Mononuclear cell (primary cell): ENCODE data around the gene ZNF407. TPM values are rescaled to one million over a fixed set of nuclear protein-coding genes. Genes with fewer than 3 reads are reported as not detected.

ENCODE experiments used
- H3K27me3 ChIP-seq: 2 replicates; pipeline ENCODE4 v1.6.0; 2011; ENCODE audit warnings: low read length, control low read depth; ENCODE audit not compliant: insufficient read depth
- H3K4me1 ChIP-seq: 2 replicates; pipeline ENCODE4 v1.5.1; 2011; ENCODE audit warnings: mild to moderate bottlenecking, low read length, control low read depth; ENCODE audit not compliant: insufficient read depth
- H3K4me3 ChIP-seq: 2 replicates; pipeline ENCODE4 v1.5.1; 2011; ENCODE audit warnings: mild to moderate bottlenecking, low read length, moderate library complexity
- H3K9me3 ChIP-seq: 2 replicates; pipeline ENCODE4 v1.5.1; 2011; ENCODE audit warnings: low read depth, mild to moderate bottlenecking, control low read depth, low read length
- total RNA-seq: library from RNA; depleted of rRNA; stranded (reverse); fragments of >200 nt; gene quantifications from one replicate; pipeline ENCODE4 v1.2.3, GENCODE V29; 2012

The ZNF407 gene
- total RNA-seq, 1 donor, result 32.0 TPM

DNA sequence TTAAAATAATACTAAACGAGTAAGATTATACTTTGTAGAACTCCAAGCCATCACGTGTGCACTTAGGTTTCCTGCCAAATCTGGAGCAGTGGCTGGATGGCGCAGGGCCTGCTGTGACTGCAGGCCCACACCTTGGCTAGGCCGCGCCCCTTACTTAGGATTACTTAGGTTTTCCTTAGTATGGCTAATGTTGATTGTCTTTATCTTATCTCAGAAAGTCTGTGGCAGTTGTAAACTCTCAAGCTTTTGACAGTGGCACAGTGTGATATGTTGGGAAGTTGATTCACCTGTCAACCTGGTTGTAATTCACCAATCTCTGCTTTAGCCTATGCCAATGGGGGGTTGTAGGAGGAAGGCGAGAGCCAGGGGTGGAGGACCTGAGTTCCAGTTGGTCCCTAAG is 208.4 kb downstream of the ZNF407 start:
- Histone ChIP-seq H3K27me3 (no peaks in the 10 kb centered on the region), H3K4me3 (no peak overlapping the region), H3K4me1 (no peaks in the 10 kb centered on the region)

DNA sequence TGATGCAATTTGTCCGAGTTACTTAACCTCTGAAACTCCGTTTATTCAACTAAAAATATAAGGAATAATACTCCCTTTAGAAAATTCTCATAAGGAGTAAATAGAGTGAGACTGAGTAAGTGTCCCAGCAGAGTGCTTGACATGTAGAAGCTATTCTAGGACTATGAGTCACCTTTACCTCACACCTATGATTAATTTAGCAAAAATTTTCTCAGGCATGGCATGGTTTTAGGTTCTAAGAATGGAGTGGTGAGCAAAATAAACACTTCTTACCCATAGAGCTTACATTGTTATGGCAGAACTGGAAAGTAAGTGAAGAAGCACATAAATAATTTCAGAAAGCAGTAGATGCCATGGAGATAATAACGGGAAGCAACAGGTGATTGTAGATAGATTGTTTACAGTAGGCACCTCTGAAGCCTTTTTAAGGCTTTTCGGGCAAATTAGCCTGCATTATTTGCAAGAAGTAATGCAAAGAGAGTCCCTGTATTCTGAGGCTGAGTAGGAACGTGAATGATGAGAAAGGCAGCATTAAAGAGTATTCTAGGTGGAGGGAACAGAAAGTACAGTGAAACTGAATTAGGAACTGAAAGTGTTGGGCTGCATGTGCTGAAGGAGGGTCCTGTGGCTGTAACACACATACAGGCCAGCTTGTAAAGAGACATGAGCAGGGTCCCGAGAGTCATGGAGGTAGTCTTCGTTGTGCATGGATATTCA is 209.2 kb downstream of the ZNF407 start:
- Histone ChIP-seq H3K9me3 (no peaks in the 10 kb centered on the region), H3K27me3 (no peaks in the 10 kb centered on the region), H3K4me3 (no peak overlapping the region), H3K4me1 (no peaks in the 10 kb centered on the region)

More for the DNA sequence above, 208.4 kb downstream of the ZNF407 start:
- H3K9me3 ChIP-seq, result no peaks in the 10 kb centered on the region

DNA sequence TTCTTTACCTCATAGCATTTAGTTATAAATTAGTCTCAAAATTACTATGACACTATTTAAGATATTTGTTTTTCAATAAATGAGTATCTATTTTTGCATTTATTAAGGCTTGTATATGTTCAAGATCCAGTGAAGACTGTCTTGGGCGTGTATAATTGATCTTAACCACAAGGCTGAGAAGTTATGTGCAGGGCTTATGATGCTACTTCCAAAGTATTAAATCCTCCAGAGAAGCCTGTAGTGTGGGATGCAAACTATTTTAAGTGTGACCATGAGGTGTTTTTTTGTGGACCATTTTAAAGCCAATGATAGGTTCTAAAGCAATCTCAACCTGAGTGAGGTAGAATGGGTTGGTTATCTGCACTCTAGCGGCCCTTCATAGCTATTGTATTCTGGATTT is 219.9 kb downstream of the ZNF407 start:
- Histone ChIP-seq H3K4me1 (no peaks in the 10 kb centered on the region), H3K4me3 (no peak overlapping the region), H3K27me3 (no peaks in the 10 kb centered on the region), H3K9me3 (no peaks in the 10 kb centered on the region)

DNA sequence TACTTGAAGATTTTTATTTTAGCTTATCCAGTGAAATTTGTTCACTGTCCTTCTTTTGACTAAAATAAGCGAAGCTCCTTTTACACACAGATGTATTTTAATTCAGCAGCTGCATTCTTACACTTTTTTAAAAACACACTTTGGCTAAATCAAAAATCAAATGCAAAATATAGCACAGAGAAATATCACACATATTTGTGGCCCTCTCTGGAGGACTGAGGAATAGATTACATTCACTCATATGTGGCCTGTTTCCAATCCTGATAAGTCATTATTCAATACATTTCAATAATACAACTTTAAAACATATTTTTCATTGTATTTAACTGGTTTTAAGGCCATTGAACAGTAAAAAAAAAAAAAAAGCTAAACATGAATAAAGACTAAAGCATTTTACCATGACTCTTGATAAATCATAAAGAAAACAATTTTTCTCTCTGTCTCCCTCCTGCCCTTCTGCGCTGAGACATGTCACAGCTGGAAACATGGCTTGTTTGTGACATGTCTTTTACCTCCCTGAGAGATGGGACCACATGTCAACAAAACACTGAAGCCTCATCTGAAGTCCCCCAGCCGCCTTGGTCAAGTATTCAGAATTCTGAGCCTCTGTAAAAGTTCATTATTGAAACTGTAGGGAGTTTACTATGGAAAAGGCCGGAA is 221.0 kb downstream of the ZNF407 start:
- Histone ChIP-seq H3K27me3 (no peaks in the 10 kb centered on the region), H3K9me3 (no peaks in the 10 kb centered on the region), H3K4me3 (no peak overlapping the region), H3K4me1 (no peaks in the 10 kb centered on the region)

DNA sequence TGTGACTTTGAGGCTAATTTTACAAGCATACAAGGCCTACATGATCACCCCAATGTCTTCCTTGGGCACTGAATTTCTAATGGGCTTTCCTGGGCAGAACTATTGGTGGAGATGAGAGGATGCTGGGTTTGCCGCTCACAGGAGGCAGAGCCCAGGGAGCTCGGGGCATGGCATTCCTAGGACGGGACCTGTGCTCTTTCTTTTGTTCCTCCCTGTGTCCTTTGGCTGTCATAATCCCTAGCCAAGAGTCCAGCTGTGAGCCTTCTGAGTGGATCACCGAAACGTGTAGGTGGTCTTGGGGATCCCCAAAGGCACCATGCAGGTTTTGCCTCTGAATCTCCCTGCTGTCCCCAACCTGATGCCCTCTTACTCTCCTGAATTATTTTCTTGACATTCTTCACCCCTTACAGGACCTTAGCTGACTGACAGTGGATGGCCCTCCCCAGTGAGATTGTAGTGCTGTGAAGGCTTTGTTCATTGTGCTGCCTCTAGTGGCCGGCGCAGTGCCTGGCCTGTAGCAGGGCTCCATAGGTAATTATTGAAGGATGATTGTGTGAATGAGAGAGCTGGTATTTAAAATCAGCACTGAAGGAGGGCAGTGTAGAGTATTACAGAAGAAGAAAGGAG is 221.9 kb downstream of the ZNF407 start:
- no peaks in the 10 kb centered on the region for H3K4me1 ChIP-seq
- H3K27me3 ChIP-seq, result no peaks in the 10 kb centered on the region
- H3K4me3 ChIP-seq, result no peak overlapping the region
- H3K9me3 ChIP-seq, result no peaks in the 10 kb centered on the region

GRCh38 chr18:74820160-74820780 is 222.6 kb downstream of the ZNF407 start:
- Histone ChIP-seq H3K4me1 (no peaks in the 10 kb centered on the region), H3K9me3 (no peaks in the 10 kb centered on the region), H3K27me3 (no peaks in the 10 kb centered on the region), H3K4me3 (no peak overlapping the region)

GRCh38 chr18:74825460-74825859 is 227.8 kb downstream of the ZNF407 start:
- no peaks in the 10 kb centered on the region for H3K9me3 ChIP-seq
- no peaks in the 10 kb centered on the region for H3K4me1 ChIP-seq
- H3K27me3 ChIP-seq, result no peaks in the 10 kb centered on the region
- H3K4me3 ChIP-seq, result no peak overlapping the region

GRCh38 chr18:74826572-74826971 is 228.9 kb downstream of the ZNF407 start:
- no peaks in the 10 kb centered on the region for H3K9me3 ChIP-seq
- H3K27me3 ChIP-seq, result no peaks in the 10 kb centered on the region
- no peaks in the 10 kb centered on the region for H3K4me1 ChIP-seq
- H3K4me3 ChIP-seq, result no peak overlapping the region

DNA sequence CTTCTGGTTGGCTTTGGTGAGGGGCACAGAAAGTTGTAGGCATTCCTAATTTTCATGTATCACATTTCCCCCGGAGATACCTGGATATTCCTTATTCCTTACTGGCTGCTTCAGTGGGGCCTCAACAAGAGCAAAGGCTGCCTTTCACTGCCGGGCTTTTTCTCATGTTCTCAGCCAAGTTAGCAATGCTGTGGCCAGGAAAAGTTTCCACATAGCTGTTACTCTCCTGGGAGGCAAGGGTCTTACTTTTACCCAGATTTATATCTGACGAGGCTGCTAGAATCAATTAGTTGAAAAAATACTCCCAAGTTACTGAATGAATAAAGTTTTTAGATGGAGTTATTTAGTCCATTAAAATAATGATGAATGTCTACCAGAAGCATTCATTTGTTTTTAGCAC is 230.5 kb downstream of the ZNF407 start:
- no peaks in the 10 kb centered on the region for H3K27me3 ChIP-seq
- no peaks in the 10 kb centered on the region for H3K9me3 ChIP-seq
- H3K4me3 ChIP-seq, result no peak overlapping the region
- no peaks in the 10 kb centered on the region for H3K4me1 ChIP-seq

DNA sequence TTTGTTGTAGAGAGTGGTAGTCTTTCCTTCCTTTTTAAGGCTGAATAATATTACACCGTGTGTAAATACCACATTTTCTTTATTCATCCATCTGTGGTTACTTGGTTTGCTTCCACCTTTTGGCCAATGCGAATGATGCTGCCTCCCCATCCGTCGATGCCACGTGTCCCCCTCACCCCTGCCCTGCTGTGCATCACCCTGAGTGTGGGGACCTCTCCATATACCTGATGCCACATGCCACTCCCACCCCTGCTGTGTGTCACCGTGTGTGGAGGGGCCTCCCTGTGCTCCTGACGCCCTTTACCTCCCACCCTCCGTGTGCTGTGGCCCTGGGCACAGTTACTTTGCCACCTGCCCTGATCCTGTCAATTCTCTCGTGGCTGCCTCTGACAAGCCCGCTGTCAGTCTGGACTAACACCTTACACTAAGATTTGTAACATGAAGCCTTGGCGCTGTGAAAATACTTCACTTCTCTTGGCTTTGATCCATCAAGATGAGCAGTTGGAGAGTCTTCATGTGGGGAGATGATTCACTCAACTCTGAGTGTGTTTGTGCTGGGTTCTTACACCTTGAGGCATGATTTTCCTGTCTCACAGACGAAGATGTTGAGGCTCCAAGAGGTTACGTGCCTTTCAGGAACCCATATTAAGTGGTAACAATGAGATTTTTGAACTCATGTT is 234.0 kb downstream of the ZNF407 start:
- H3K9me3 ChIP-seq, result no peaks in the 10 kb centered on the region
- H3K4me3 ChIP-seq, result no peak overlapping the region
- no peaks in the 10 kb centered on the region for H3K27me3 ChIP-seq
- no peaks in the 10 kb centered on the region for H3K4me1 ChIP-seq

DNA sequence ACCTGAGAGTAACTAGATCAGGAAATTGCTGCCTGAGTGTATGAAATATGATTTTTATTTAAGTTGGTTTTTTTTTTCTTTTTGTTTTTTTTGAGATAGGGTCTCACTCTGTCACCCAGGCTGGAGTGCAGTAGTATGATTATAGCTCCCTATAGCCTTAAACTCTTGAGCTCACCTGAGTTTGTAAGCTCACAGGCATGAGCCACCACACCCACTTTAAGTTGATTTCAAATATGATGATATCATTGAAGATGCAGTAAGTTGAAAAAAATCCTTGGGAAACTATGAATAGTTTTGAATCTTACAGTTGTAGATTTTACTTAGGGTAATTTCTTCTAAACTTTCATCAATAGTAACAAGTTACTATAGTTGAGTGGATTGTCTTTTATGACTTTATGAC is 234.7 kb downstream of the ZNF407 start:
- Histone ChIP-seq H3K9me3 (no peaks in the 10 kb centered on the region), H3K4me1 (no peaks in the 10 kb centered on the region), H3K27me3 (no peaks in the 10 kb centered on the region), H3K4me3 (no peak overlapping the region)

- Histone ChIP-seq H3K9me3 (no peaks in the 10 kb centered on the region), H3K4me1 (no peaks in the 10 kb centered on the region)
Observed at GRCh38 chr18:74832999-74833398, 235.3 kb downstream of the ZNF407 start.

DNA sequence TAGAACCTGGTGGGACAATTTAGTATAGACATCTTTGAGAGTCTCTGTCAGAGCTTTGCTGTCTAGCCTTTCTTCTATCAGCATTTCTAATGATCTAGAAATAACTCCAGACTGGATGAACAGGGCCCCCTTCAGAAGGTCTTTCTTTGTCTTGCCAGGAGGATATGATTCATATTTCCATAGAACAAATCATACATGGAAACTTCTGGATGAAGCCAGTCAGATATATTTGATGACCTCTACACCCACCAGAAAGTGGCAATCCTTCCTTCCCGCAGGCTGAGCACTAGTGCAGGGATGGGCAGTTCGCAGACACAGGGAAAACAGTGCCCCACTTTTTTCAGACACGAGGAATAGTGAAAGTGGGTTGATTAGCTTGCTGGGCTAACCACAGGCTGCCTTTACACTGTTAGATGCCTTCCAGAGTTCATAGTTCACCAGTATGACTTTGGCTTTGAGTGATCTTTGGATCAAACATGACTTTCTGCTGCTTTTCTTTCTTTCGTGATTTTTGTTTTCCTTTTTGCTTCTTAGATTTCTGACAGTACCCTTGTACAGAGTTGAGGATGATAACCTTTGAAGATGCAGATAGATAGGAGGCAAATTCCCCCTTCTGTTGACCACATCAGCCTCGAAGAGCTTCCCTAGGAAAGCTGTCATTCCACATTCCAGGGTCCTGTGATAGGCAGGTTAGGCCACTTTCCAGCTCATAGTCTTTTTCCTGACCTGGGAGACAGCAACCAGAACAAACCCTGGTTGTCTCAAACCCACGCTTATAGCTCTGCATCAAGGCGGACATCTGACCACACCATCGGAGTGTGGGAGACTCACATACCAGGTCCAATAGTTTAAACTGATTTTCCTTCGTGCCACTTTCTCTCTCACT is 237.0 kb downstream of the ZNF407 start:
- H3K9me3 ChIP-seq, result no peaks in the 10 kb centered on the region
- no peaks in the 10 kb centered on the region for H3K27me3 ChIP-seq
- H3K4me3 ChIP-seq, result no peak overlapping the region
- no peaks in the 10 kb centered on the region for H3K4me1 ChIP-seq

More at GRCh38 chr18:74832999-74833398, 235.3 kb downstream of the ZNF407 start:
- no peaks in the 10 kb centered on the region for H3K27me3 ChIP-seq
- no peak overlapping the region for H3K4me3 ChIP-seq
